AG04450 (cell line): ENCODE measurements around the gene DOCK3. TPM values are rescaled to one million over a fixed set of nuclear protein-coding genes. Genes with fewer than 3 reads are reported as not detected.
"Not testable (repeated sequence)": the region's sequence is repeated elsewhere in the genome, so short reads cannot be mapped to it uniquely, and the experiment has no call there.

Source experiments
- CTCF ChIA-PET: fragments of 300-600, 350-600 bp; formaldehyde crosslinking; extraction: SDS; loops from one replicate; lab custom pipeline; 2022; ENCODE audit warnings: antibody characterized with exemption, inconsistent platforms; lab: Charles Lee
- POLR2A ChIA-PET: fragments of 350-600 bp; formaldehyde crosslinking; extraction: SDS; loops from one replicate; lab custom pipeline; 2021; ENCODE audit warnings: antibody characterized with exemption, inconsistent platforms; lab: Yijun Ruan, JAX
- DNase-seq: peaks from one replicate; pipeline ENCODE4 v3.0.0-alpha.2; 2011; ENCODE audit warnings: low read depth, low spot score
- H3K27ac ChIP-seq: one replicate; pipeline ENCODE4 v1.5.1; 2012; ENCODE audit warnings: low read depth, low read length, control low read depth
- H3K27me3 ChIP-seq: one replicate; pipeline ENCODE4 v1.6.0; 2012; ENCODE audit warnings: low read length; ENCODE audit not compliant: control insufficient read depth, insufficient read depth
- H3K4me3 ChIP-seq: 2 replicates; pipeline ENCODE4 v1.5.1; 2011; ENCODE audit warnings: mild to moderate bottlenecking, low read depth, low read length, control low read depth
- H3K9me3 ChIP-seq: 2 replicates; pipeline ENCODE4 v1.5.1; 2012; ENCODE audit warnings: low read length; ENCODE audit not compliant: control insufficient read depth, insufficient read depth
- polyA plus RNA-seq: library from polyadenylated mRNA; depleted of rRNA; stranded (reverse); fragments of >200 nt; gene quantifications from 2 replicates; pipeline ENCODE4 v1.2.3, GENCODE V29; 2011
- TF ChIP-seq, protein P1 (sequence below): IDR thresholded peaks from 2 replicates; pipeline ENCODE4 v1.5.1; 2011; ENCODE audit warnings: low read depth, low read length, control low read depth, inconsistent platforms

DOCK3 gene
- polyA plus RNA-seq, 1 experiment = 0.07 TPM

DNA sequence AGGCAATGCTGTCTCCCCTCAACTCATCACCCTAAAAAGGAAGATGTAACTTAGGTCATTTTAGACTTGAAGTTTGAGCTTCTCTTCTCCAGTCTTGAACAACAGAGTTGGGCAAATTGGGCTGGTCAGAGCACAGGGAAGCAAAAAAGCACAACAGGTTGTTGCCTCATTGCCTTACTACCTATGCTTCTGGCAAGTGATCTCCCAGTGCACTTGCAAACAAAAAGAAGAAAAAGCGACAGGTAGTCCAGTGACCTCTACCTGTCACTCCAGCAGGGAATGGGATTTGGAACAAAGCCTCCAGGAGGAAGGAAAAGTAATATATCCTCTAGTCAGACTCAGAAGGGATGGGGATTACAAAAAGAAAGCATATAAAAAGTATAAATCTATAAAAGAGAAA is 550.1 kb downstream of the DOCK3 start:
- Histone ChIP-seq H3K9me3 (no peaks in the 10 kb centered on the region), H3K27ac (no peak overlapping the region), H3K27me3 (no peaks in the 10 kb centered on the region), H3K4me3 (no peak overlapping the region)
- TF ChIP-seq, protein P1, sequence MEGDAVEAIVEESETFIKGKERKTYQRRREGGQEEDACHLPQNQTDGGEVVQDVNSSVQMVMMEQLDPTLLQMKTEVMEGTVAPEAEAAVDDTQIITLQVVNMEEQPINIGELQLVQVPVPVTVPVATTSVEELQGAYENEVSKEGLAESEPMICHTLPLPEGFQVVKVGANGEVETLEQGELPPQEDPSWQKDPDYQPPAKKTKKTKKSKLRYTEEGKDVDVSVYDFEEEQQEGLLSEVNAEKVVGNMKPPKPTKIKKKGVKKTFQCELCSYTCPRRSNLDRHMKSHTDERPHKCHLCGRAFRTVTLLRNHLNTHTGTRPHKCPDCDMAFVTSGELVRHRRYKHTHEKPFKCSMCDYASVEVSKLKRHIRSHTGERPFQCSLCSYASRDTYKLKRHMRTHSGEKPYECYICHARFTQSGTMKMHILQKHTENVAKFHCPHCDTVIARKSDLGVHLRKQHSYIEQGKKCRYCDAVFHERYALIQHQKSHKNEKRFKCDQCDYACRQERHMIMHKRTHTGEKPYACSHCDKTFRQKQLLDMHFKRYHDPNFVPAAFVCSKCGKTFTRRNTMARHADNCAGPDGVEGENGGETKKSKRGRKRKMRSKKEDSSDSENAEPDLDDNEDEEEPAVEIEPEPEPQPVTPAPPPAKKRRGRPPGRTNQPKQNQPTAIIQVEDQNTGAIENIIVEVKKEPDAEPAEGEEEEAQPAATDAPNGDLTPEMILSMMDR = no peak
- DNase-seq = no peak
- ChIA-PET CTCF (no interaction called here), POLR2A (no interaction called here)

- no peaks in the 10 kb centered on the region for H3K27me3 ChIP-seq
- ChIA-PET POLR2A (no interaction called here), CTCF (no interaction called here)
- TF ChIP-seq, protein P1 = no peak
- H3K27ac ChIP-seq = no peak overlapping the region
- DNase-seq = no peak
- no peak overlapping the region for H3K4me3 ChIP-seq
- no peaks in the 10 kb centered on the region for H3K9me3 ChIP-seq
Observed at GRCh38 chr3:51242939-51243338, 568.2 kb downstream of the DOCK3 start.

- Histone ChIP-seq H3K9me3 (no peaks in the 10 kb centered on the region; the same call in 1 of the 2 replicates), H3K27ac (no peak overlapping the region), H3K4me3 (no peak overlapping the region), H3K27me3 (no peaks in the 10 kb centered on the region)
- TF ChIP-seq, protein P1 = no peak
- ChIA-PET CTCF (no interaction called here), POLR2A (no interaction called here)
- no peak for DNase-seq
Observed at GRCh38 chr3:51243924-51244323, 569.2 kb downstream of the DOCK3 start.

- ChIA-PET POLR2A (no interaction called here), CTCF (no interaction called here)
- no peak for DNase-seq
Observed at GRCh38 chr3:51245867-51246266, 571.1 kb downstream of the DOCK3 start.

DNA sequence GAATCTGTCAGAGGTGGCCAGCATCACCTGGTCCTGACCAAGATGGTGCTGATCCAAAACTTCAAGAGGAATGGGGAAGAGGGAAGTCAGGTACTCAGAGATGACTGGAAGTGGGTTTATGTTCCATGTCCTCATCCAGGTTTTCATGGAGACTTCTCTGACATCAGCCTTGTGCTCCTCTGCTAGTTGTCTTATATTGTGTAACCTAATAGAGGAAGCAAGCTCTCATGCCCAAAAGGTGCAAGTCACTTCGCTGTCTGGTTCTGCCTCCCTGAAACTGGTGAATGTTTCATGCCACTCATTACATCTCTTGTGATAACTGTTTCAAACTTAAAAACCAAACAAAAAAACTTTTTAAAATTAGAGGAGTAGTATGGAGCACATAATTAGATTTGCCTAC is 583.1 kb downstream of the DOCK3 start:
- no peak for DNase-seq
- H3K27me3 ChIP-seq = peaks cover 5% of the 10 kb centered on the region
- TF ChIP-seq, protein P1 = no peak
- H3K9me3 ChIP-seq = no peaks in the 10 kb centered on the region
- H3K27ac ChIP-seq = no peak overlapping the region
- CTCF ChIA-PET = no interaction called here
- POLR2A ChIA-PET = interaction anchor here (0.7 kb wide), 1 partner anchor 83 kb away, joined by 4 read pairs; no protein-coding TSS in a partner anchor
- no peak overlapping the region for H3K4me3 ChIP-seq

More at GRCh38 chr3:51245867-51246266, 571.1 kb downstream of the DOCK3 start:
- no peak overlapping the region for H3K27ac ChIP-seq
- TF ChIP-seq, protein P1 = no peak
- H3K4me3 ChIP-seq = no peak overlapping the region
- H3K27me3 ChIP-seq = no peaks in the 10 kb centered on the region
- H3K9me3 ChIP-seq = no peaks in the 10 kb centered on the region; the same call in 1 of the 2 replicates

DNA sequence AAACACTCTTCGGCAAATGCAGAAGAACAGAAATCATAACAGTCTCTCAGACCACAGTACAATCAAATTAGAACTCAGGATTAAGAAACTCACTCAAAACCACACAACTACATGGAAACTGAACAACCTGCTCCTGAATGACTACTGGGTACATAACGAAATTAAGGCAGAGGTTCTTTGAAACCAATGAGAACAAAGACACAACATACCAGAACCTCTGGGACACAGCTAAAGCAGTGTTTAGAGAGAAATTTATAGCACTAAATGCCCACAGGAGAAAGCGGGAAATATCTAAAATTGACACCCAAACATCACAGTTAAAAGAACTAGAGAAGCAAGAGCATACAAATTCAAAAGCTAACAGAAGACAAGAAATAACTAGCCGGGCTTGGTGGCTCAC is 589.4 kb downstream of the DOCK3 start:
- DNase-seq, CTCF ChIA-PET, H3K4me3 ChIP-seq, H3K9me3 ChIP-seq, H3K27ac ChIP-seq, H3K27me3 ChIP-seq, POLR2A ChIA-PET: not testable (repeated sequence)
